ENCODE measurements around the gene TGFB1I1.
"Not testable (repeated sequence)": the region's sequence is repeated elsewhere in the genome, so short reads cannot be mapped to it uniquely, and the experiment has no call there.

Gene TGFB1I1

DNA sequence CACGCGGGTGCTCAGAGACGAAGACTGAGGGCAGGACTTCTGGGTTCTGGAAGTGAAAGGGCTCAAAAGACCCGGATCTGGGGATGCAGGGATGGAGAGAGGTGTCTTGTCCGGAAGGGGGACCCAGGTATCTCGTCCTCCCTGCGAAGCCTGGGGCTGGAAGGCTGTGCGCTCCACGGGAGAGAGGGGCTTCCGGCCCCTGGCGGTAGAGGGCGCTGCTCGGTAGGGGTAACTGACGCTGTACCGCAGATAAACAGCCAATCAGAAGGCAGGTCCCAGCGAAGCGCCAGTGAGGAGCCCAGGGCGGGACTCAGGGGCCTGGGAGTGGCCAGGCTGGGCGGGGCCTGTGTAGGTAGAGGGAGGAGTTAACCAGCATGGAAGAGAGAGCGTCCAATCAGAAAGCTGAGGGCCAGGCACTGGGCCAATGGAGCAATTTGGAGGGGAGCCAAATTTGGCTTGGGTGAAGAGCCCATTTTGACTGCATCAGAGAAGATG is 804 bp downstream of the TGFB1I1 start:
- FAIRE-seq, result no peak

DNA sequence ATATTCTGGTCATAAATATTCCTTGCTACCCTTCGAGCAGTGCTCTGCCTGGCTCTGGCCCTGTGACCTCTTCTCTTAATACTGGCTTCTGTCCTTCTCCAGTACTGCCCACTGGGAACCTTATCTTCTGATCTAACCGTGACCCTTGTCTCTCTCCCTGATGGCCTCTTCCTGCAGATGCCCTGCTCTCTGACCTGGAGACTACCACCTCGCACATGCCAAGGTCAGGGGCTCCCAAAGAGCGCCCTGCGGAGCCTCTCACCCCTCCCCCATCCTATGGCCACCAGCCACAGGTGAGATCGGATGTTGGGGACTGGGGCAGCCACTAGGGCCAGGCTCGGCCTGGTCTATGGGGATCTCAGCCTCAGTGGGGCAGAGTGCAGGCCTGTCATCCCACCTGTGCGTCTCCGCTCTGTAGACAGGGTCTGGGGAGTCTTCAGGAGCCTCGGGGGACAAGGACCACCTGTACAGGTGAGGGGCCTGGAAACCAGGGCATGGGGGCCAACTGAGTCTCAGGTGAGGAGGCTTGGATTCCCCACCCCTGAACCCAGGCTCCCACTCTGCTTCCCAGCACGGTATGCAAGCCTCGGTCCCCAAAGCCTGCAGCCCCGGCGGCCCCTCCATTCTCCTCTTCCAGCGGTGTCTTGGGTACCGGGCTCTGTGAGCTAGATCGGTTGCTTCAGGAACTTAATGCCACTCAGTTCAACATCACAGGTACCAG is 1.5 kb downstream of the TGFB1I1 start:
- no peak for FAIRE-seq

DNA sequence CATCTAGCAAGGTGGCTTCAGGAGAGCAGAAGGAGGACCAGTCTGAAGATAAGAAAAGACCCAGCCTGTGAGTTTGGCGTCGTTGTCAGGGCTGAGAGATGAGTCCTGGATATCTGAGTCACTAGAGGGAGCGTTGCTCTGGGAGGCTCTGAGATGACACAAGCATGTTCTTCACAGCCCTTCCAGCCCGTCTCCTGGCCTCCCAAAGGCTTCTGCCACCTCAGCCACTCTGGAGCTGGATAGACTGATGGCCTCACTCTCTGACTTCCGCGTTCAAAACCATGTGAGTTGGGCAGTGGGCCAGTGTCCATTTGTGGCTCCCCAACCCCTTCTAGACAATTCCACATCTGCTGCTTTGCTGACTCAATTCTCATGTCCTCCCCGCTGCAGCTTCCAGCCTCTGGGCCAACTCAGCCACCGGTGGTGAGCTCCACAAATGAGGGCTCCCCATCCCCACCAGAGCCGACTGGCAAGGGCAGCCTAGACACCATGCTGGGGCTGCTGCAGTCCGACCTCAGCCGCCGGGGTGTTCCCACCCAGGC is 2.3 kb downstream of the TGFB1I1 start:
- FAIRE-seq, result no peak

DNA sequence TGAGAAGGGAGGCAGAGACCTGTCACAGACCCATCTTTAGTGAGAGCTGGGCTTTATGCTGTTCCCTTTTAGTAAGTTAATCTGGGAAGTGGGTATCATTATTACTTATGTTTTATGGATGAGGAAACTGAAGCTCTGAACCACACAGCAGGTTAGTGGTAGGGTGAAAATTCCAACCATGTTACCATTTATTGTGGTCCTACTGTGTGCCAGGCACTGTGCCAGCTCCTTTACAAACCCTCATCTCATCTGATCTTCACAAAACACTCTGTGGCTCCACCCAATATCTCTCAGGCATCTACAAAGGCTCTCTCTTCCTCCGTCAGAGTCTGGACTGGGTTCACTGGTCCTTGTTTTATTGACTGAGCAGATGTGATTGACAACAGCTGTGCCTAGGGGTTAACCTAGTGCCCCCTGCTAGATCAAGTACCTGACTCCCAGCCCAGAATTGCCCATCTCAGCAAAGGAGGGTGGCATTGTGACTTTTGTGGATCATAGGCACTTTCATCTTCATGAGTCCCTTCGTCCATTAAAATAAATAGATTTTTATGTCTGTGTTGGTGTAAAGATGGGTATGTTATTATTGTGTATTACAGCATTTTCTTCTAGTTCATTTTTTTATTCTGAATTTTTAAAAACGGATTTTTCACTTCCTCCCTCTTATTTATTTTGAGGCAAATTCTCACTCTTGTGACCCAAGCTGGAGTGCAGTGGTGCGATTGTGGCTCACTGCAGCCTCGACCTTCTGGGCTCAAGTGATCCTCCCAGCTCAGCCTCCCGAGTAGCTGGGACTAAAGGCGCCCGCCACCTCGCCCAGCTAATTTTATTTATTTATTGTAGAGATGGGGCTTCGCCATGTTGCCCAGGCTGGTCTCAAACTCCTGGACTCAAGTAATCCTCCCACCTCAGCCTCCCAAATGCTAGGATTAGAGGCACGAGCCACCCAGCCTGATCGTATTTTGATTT is 3.1 kb downstream of the TGFB1I1 start:
- FAIRE-seq, result no peak

DNA sequence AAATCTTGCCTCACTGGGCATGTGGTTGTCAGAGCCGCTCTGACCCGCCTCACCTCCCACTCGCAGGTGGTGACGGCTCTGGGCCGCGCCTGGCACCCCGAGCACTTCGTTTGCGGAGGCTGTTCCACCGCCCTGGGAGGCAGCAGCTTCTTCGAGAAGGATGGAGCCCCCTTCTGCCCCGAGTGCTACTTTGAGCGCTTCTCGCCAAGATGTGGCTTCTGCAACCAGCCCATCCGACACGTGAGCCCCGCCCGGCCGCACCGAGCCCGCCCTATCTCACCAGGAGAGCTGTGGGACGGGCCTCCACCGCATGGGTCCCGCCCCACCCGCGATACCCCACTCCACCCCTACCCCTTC is 4.0 kb downstream of the TGFB1I1 start:
- FAIRE-seq, result no peak

DNA sequence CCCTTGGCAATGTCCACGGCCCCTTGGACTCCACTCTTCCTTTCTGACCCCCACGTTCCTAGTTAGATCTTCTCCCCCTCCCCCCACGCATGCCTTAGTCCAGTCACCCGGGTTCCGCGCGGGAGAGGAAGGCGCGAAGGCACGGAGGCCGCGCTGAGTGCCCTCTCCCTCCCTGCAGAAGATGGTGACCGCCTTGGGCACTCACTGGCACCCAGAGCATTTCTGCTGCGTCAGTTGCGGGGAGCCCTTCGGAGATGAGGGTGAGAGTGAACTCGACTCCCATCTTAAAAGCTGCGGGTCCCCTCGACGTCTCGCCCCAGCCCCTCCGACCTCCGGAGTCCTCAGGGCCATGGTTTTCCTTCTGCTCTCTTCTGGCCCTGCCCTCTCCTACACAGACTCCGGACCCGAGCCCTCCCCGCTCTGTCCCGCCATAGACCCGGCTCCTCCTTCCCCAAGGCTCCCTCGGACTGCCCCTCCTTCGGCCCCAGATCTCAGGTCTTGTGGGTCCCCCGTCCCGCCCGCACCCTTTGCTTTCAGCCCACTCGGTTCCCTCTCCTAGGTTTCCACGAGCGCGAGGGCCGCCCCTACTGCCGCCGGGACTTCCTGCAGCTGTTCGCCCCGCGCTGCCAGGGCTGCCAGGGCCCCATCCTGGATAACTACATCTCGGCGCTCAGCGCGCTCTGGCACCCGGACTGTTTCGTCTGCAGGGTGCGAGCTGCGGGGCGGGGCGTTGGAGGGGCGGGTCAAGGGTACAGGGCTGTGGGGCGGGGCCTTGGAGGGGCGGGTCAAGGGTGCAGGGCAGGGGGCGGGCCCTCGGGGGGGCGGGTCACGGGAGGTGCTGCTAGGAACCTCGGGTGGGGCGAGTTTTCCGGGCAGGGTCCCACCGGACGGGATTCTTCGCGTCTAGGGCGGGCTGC is 4.6 kb downstream of the TGFB1I1 start:
- no peak for FAIRE-seq

DNA sequence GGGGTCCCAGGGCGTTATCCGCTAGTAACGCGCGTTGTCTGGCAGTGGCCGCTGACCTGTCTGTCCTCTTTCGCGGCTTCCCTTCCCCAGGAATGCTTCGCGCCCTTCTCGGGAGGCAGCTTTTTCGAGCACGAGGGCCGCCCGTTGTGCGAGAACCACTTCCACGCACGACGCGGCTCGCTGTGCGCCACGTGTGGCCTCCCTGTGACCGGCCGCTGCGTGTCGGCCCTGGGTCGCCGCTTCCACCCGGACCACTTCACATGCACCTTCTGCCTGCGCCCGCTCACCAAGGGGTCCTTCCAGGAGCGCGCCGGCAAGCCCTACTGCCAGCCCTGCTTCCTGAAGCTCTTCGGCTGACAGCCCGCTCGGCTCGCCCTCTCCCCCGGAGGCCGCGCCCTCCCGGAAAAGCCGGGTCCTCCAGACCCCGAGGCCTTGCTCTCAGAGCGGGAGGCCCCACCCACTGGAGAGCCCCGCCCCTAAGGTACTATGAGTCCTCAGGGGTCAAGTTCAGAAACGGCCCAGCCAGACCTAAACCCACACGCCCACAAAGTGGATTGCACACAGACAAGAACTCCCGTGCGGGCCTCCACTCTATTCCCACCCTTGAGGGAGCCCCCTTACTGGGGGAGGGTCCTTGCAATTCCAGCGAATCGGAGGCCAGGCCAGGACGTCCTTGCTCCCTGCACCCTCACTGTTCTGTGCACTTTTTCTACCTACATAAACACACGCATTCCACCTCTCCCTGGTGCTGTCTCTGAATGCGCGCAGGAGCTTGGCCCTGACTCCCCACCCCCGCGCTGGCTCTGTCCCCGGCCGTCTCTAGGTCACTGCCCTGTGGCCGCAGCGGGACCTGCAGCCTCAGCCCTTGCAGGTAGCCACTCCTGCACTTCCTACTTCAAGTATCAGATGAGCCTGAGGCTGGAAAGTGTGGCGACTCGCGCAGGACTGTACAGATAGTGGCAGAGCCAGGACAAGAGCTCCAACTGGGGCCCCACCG is 5.6 kb downstream of the TGFB1I1 start:
- FAIRE-seq, result no peak

DNA sequence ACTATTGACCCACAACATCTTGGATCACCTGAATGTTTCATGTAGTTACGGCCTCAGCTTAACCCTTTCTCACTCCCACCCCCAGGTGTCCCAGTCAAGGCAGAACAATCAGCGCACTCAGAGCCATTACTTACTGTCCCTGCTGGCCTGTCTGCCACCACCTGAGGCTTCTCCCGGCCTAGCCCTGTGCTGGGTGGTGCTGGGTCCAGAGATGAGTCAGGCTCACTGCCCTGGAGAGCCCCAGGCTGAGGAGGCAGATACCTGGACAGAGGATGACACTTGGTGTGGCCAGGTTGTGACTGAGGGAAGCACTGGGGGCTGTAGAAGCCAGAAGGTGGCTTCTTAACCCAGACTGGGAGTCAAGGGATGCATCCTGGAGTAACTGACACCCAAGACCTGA is 7.0 kb downstream of the TGFB1I1 start:
- FAIRE-seq, result no peak

DNA sequence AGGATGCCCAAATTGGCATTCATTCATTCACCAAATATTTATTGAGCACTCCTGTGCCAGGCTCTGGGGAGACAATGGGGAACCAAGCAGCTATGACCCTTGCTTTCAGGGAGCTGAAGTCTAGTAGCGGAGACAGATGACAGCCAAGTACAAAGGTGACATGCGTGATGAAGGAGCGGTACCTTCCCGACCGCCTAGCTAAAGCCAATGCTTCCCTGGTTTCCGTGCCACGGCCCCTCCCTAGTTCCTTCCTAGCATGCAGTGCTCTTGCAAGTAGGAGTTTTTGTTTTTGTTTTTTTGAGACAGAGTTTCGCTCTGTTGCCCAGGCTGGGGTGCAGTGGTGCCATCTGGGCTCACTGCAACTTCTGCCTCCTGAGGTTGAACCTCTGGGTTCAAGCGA is 7.8 kb downstream of the TGFB1I1 start:
- no peak for FAIRE-seq

DNA sequence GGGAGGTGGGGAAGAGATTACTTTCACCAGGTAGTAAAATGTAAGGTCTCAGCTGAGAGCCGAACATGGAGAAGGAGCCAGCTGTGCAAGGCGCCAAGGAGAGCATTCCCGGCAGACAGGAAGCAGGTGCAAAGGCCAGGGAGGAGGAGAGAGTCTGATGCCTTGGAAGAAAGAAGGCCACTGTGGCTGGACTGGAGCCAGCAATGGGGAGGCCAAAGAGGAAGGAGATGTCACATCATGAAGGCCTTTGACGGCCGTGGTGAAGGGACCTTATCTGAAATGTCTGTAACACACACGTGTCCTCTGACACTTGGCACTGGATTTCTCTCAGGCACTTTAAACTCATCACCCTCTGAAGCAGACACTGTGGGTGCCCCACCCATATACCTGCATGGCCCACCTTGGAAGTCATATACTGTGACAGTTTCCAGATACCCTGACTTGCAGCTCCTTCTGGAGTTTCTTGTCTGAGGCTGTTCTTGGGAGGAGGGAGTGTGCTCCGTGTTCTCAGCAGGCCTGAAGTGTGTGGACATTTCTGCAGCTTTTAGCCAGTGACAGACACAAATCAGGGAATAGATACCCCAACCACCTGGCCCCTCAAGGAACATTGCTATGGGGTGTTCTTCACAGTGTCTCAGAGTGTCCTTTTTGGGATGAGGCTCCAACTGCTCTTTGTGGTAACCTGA is 9.0 kb downstream of the TGFB1I1 start:
- FAIRE-seq, result no peak

DNA sequence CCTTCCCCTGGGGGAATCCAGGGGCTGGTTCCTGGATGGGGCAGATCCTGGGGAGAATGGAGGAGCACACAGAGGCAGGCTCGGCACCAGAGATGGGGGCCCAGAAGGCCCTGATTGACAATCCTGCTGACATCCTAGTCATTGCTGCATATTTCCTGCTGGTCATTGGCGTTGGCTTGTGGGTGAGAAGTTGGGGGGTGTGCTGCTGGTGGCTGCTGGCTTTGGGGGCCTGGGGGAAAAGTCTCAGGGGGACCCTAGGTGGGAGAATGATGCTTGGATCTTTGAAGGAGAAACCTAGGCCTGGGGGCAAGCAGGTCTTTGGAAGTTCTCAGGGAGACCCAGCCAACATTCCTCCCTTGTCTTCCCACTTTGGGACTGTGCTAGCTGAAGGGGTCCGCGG is 11.1 kb downstream of the TGFB1I1 start, which contains the start of gene SLC5A2:
TSS of gene SLC5A2 (plus strand) at position 43 of the 400 bp plus-strand sequence. CDS start at position 57, 14 bp downstream.
- FAIRE-seq, result no peak

DNA sequence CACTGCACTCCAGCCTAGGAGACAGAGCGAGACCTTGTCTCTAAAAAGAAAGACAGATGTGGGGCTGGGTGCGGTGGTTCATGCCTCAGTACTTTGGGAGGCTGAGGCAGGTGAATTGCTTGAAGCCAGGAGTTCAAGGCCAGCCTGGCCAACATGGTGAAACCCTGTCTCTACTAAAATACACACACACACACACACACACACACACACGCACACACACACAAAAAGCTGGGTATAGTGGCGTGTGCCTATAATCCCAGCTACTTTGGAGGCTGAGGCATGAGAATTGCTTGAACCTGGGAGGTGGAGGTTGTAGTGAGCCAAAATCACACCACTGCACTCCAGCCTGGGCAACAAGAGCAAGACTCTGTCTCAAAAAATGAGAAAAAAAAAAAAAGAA is 12.1 kb downstream of the TGFB1I1 start:
- not testable (repeated sequence) for FAIRE-seq

DNA sequence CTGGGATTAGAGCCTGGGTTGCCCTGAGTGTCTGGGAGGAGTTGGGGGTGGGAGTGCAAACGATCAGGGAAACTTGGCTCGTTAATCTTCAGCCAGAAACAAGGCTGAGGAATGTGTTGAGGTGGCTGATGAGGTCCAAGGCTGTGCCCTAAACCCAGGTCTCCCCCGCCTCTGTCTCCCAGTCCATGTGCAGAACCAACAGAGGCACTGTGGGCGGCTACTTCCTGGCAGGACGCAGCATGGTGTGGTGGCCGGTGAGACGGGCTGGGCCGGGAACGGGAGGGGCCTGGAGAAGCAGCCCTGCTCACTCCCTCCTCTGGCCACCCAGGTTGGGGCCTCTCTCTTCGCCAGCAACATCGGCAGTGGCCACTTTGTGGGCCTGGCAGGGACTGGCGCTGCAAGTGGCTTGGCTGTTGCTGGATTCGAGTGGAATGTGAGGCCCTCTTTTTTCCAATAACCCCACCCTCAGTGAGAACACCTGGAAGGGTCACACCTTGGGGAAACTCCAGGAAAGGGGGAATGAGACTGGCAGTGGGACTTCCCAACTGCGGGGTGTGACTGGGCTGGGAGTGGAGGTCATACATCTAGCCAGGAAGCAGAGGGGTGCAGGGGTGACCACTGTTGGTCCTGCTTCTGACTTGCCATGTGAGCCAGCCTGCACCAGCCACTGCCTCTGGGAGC is 12.7 kb downstream of the TGFB1I1 start:
- FAIRE-seq, result no peak

DNA sequence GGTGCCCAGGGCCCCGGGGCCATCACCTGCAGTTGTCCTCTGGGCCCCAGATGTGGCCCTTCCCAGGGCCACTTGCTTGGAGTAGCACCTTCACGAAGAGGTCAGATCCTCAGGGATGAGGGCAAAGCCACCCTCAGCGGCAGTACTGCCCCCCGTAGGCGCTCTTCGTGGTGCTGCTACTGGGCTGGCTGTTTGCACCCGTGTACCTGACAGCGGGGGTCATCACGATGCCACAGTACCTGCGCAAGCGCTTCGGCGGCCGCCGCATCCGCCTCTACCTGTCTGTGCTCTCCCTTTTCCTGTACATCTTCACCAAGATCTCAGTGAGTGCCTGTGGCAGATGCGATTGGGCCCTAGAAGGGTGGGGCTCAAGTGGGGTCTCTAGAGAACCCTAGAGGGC is 13.6 kb downstream of the TGFB1I1 start:
- FAIRE-seq, result no peak

DNA sequence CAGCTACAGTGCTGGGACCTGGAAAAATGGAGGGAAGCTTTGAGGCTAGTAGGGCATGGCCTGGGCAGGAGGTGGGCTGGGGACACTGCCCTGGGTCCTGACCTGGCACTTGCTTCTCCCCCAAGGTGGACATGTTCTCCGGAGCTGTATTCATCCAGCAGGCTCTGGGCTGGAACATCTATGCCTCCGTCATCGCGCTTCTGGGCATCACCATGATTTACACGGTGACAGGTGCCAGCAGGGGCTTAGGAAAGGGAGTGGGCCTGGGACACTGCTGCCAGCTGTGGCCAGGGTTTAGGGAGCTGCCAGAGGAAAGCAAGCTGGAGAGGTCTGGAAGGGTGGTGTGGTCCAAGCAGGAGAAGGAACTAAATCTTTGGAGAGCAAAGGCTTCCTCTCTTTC is 14.1 kb downstream of the TGFB1I1 start:
- FAIRE-seq, result no peak

DNA sequence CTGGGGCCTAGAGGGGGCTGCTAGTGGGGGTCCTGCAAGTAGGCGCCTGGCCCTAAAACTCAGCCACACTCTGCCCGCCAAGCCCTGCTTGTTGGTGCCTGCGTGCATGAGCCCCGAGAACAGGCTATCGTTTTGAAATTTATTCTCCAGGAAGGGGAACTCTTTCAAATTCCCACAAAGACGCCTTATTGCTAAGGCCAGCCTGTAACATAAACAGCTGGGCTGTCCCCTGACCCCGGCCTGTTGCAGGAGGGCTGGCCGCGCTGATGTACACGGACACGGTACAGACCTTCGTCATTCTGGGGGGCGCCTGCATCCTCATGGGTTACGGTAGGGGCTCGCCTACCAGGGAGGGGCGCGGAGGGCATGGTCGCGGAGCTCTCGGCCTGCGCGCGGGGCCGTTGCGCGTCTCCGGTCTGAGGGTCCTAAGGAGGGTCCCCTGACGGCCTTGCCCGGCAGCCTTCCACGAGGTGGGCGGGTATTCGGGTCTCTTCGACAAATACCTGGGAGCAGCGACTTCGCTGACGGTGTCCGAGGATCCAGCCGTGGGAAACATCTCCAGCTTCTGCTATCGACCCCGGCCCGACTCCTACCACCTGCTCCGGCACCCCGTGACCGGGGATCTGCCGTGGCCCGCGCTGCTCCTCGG is 15.2 kb downstream of the TGFB1I1 start:
- no peak for FAIRE-seq

DNA sequence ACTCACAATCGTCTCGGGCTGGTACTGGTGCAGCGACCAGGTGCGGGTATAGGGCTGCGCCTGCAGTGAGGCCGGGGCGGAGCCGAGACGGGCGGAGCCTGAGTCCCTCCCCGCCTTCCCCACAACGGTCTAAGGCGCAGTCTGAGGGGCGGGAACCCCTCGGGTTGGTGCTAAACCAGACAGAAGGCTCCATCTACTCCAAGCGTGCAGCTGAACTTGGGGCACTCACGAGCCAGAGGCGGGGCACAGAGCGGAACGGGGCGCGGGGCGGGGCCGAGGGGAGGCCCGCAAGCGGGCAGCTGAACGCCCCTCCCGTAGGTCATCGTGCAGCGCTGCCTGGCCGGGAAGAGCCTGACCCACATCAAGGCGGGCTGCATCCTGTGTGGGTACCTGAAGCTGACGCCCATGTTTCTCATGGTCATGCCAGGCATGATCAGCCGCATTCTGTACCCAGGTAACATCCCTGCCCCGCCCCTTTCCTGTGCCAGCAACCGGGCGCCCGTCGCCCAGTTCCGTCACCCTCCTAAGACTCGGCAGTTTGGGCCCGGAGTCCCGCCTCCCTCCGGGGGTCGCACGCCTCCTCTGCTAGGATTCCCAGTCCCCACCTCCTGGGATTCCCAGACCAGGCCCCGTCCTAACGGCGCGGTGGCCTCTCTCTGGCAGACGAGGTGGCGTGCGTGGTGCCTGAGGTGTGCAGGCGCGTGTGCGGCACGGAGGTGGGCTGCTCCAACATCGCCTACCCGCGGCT is 15.9 kb downstream of the TGFB1I1 start:
- FAIRE-seq, result no peak

DNA sequence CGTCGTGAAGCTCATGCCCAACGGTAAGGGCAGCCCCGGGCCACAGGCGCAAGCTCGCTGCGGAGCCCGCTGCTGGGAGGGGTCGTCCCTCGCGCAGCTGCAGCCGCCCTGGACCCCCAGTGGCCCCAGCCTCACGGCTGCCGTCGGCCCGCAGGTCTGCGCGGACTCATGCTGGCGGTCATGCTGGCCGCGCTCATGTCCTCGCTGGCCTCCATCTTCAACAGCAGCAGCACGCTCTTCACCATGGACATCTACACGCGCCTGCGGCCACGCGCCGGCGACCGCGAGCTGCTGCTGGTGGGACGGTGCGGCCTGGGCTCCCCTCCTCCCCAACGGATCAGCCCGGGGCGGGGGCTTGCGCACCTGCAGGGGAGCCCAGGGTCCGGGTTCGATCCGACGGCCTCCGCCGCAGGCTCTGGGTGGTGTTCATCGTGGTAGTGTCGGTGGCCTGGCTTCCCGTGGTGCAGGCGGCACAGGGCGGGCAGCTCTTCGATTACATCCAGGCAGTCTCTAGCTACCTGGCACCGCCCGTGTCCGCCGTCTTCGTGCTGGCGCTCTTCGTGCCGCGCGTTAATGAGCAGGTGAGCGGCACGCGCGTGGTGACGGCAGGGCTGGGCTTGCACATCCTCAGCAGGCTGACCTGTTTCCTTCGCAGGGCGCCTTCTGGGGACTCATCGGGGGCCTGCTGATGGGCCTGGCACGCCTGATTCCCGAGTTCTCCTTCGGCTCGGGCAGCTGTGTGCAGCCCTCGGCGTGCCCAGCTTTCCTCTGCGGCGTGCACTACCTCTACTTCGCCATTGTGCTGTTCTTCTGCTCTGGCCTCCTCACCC is 16.7 kb downstream of the TGFB1I1 start:
- no peak for FAIRE-seq

Measured in islet of Langerhans (tissue), 1 donor.